Measurements from ENCODE around the gene ZNF397. TPM values are rescaled to one million over a fixed set of nuclear protein-coding genes. Genes with fewer than 3 reads are reported as not detected.

The ZNF397 gene
- total RNA-seq, 1 experiment from 2014 or later, result 1.5 TPM

GRCh38 chr18:35291166-35291565 is 50.3 kb downstream of the ZNF397 start:
- ChIA-PET POLR2A (ENCODE audit: unreplicated experiment) (no interaction called here), CTCF (no interaction called here)
- intact Hi-C loops (cut with micrococcal nuclease), result loop anchor here (2.0 kb wide), 1 partner anchor 54 kb away; the partner anchor contains the start of gene ZNF24
- Histone ChIP-seq H3K9me3 (ENCODE audit: low read length) (no peaks in the 10 kb centered on the region), H3K9ac (ENCODE audit: low read length) (peak overlapping the region; percentile 92; the same call in 1 of the 2 replicates), H3K36me3 (ENCODE audit: low read depth, low read length) (peaks cover 4% of the 10 kb centered on the region; the same call in 1 of the 2 replicates), H3K4me3 (ENCODE audit: low read length) (peak overlapping the region; percentile 82), H2AFZ (ENCODE audit: low read length) (no peak overlapping the region), H4K20me1 (ENCODE audit: low read length) (no peaks in the 10 kb centered on the region), H3K27me3 (ENCODE audit: low read length) (no peaks in the 10 kb centered on the region), H3F3A (ENCODE audit: low read length, unreplicated experiment) (no peaks in the 10 kb centered on the region), H3K79me2 (ENCODE audit: low read length) (peaks cover 27% of the 10 kb centered on the region), H3K27ac (ENCODE audit: low read length) (no peak overlapping the region), H3K4me1 (ENCODE audit: insufficient read depth, low read length) (no peaks in the 10 kb centered on the region; the same call in 1 of the 2 replicates), H3K4me2 (ENCODE audit: low read length) (peak overlapping the region; percentile 84), H3K9me2 (replicated peaks; ENCODE audit: low read length) (no peaks in the 10 kb centered on the region)
- DNase-seq (no peak), ATAC-seq (no peak)
- BruUV-seq (replicated peaks), result no TSS peak
- TF ChIP-seq EZH2 (IDR thresholded peaks at IDR 0.05; ENCODE audit: low read length, unreplicated experiment) (no peak), EZH2phosphoT487 (IDR thresholded peaks at IDR 0.05; ENCODE audit: borderline replicate concordance, low read length) (no peak), CTCF (conservative IDR thresholded peaks at IDR 0.05; ENCODE audit: low read depth, low read length) (no peak)

GRCh38 chr18:35296060-35296459 is 55.2 kb downstream of the ZNF397 start:
- H4K20me1 ChIP-seq (ENCODE audit: low read length), result no peaks in the 10 kb centered on the region
- no peaks in the 10 kb centered on the region for H3K9me2 ChIP-seq (replicated peaks; ENCODE audit: low read length)
- H3K36me3 ChIP-seq (ENCODE audit: low read depth, low read length), result peaks cover 9% of the 10 kb centered on the region
- ATAC-seq (no peak), DNase-seq (no peak)
- H2AFZ ChIP-seq (ENCODE audit: low read length), result no peak overlapping the region
- H3K4me3 ChIP-seq (ENCODE audit: low read length), result no peak overlapping the region
- no peak overlapping the region for H3K4me2 ChIP-seq (ENCODE audit: low read length)
- no peaks in the 10 kb centered on the region for H3K27me3 ChIP-seq (ENCODE audit: low read length)
- no peaks in the 10 kb centered on the region for H3K9me3 ChIP-seq (ENCODE audit: low read length)
- intact Hi-C loops (cut with micrococcal nuclease), result no loop called here
- H3K27ac ChIP-seq (ENCODE audit: low read length), result no peak overlapping the region
- H3K4me1 ChIP-seq (ENCODE audit: insufficient read depth, low read length), result no peaks in the 10 kb centered on the region
- no peaks in the 10 kb centered on the region for H3F3A ChIP-seq (ENCODE audit: low read length, unreplicated experiment)
- ChIA-PET POLR2A (ENCODE audit: unreplicated experiment) (no interaction called here), CTCF (no interaction called here)
- TF ChIP-seq CTCF (conservative IDR thresholded peaks at IDR 0.05; ENCODE audit: low read depth, low read length), result no peak
- no peak for TF ChIP-seq EZH2 (IDR thresholded peaks at IDR 0.05; ENCODE audit: low read length, unreplicated experiment)
- no peak for TF ChIP-seq EZH2phosphoT487 (IDR thresholded peaks at IDR 0.05; ENCODE audit: borderline replicate concordance, low read length)
- H3K79me2 ChIP-seq (ENCODE audit: low read length), result peaks cover 13% of the 10 kb centered on the region
- no TSS peak for BruUV-seq (replicated peaks)
- no peak overlapping the region for H3K9ac ChIP-seq (ENCODE audit: low read length)

GRCh38 chr18:35303610-35304009 is 62.8 kb downstream of the ZNF397 start:
- H3K27me3 ChIP-seq (ENCODE audit: low read length), result no peaks in the 10 kb centered on the region
- no peak overlapping the region for H3K4me3 ChIP-seq (ENCODE audit: low read length)
- H3K9me3 ChIP-seq (ENCODE audit: low read length), result no peaks in the 10 kb centered on the region
- H3F3A ChIP-seq (ENCODE audit: low read length, unreplicated experiment), result no peaks in the 10 kb centered on the region
- peaks cover 45% of the 10 kb centered on the region for H3K36me3 ChIP-seq (ENCODE audit: low read depth, low read length)
- no peaks in the 10 kb centered on the region for H4K20me1 ChIP-seq (ENCODE audit: low read length)
- ATAC-seq (no peak), DNase-seq (no peak)
- no TSS peak for BruUV-seq (replicated peaks)
- intact Hi-C loops (cut with micrococcal nuclease), result no loop called here
- TF ChIP-seq EZH2phosphoT487 (IDR thresholded peaks at IDR 0.05; ENCODE audit: borderline replicate concordance, low read length) (no peak), EZH2 (IDR thresholded peaks at IDR 0.05; ENCODE audit: low read length, unreplicated experiment) (no peak), CTCF (conservative IDR thresholded peaks at IDR 0.05; ENCODE audit: low read depth, low read length) (no peak)
- no peaks in the 10 kb centered on the region for H3K9me2 ChIP-seq (replicated peaks; ENCODE audit: low read length)
- no peak overlapping the region for H3K4me2 ChIP-seq (ENCODE audit: low read length)
- no peak overlapping the region for H2AFZ ChIP-seq (ENCODE audit: low read length)
- H3K9ac ChIP-seq (ENCODE audit: low read length), result no peak overlapping the region
- CTCF ChIA-PET, result interaction anchor here (0.6 kb wide), 1 partner anchor 176 kb away, joined by 3 read pairs; no protein-coding TSS in a partner anchor
- no peaks in the 10 kb centered on the region for H3K79me2 ChIP-seq (ENCODE audit: low read length)
- H3K4me1 ChIP-seq (ENCODE audit: insufficient read depth, low read length), result no peaks in the 10 kb centered on the region
- POLR2A ChIA-PET (ENCODE audit: unreplicated experiment), result no interaction called here
- H3K27ac ChIP-seq (ENCODE audit: low read length), result no peak overlapping the region

Measured in PC-3 (cell line).